CD14-positive monocyte (primary cell): ENCODE results near the gene KRT8. TPM values are rescaled to one million over a fixed set of nuclear protein-coding genes. Genes with fewer than 3 reads are reported as not detected.

Experiments used
- DNase-seq, 3 donors: peaks; one replicate each; pipeline ENCODE4 v3.0.0-alpha.2; 2011 to 2022
- H2AFZ ChIP-seq: 2 replicates; pipeline ENCODE4 v1.6.0; 2012; ENCODE audit warnings: mild to moderate bottlenecking, low read depth, low read length, inconsistent platforms; ENCODE audit not compliant: insufficient read depth, poor library complexity, severe bottlenecking
- H3K27ac ChIP-seq, 2 donors: 1 replicate in 1 of 2; 2 replicates in 1 of 2; pipeline ENCODE4 v1.5.1; 2012 to 2013; ENCODE audit warnings: low read length in 2 of 2, control low read depth in 1 of 2, inconsistent platforms in 1 of 2, low read depth in 1 of 2, mild to moderate bottlenecking in 1 of 2
- H3K27me3 ChIP-seq, 2 donors: one replicate each; pipeline versions ENCODE4 v1.6.0 to v1.6.1; 2011 to 2013; ENCODE audit warnings: low read length in 2 of 2; ENCODE audit not compliant: control insufficient read depth in 2 of 2, insufficient read depth in 2 of 2
- H3K36me3 ChIP-seq, 2 donors: replicated peaks in 1 of 2; 1 replicate in 1 of 2; 2 replicates in 1 of 2; pipeline versions ENCODE4 v1.5.1 to v1.6.1; 2012 to 2013; ENCODE audit warnings: low read length in 2 of 2, control low read depth in 1 of 2, inconsistent platforms in 1 of 2, mild to moderate bottlenecking in 1 of 2; ENCODE audit not compliant: insufficient read depth in 2 of 2, control insufficient read depth in 1 of 2
- H3K4me1 ChIP-seq, 2 donors: 1 replicate in 1 of 2; 2 replicates in 1 of 2; pipeline versions ENCODE4 v1.5.1 to v1.6.1; 2012 to 2013; ENCODE audit warnings: low read length in 2 of 2, control low read depth in 1 of 2, inconsistent platforms in 1 of 2, mild to moderate bottlenecking in 1 of 2, moderate library complexity in 1 of 2; ENCODE audit not compliant: insufficient read depth in 2 of 2, control insufficient read depth in 1 of 2
- H3K4me2 ChIP-seq: replicated peaks from 2 replicates; pipeline ENCODE3; 2012; ENCODE audit warnings: low read length, moderate library complexity, mild to moderate bottlenecking; ENCODE audit not compliant: poor library complexity, severe bottlenecking; ENCODE audit errors: extremely low read depth
- H3K4me3 ChIP-seq, 3 experiments: fragments of 200-600 bp in 1 of 3; sonication (generic) in 1 of 3; replicated peaks in 1 of 3; 1 replicate in 2 of 3; 2 replicates in 1 of 3; pipeline ENCODE4 v1.5.1; 2011 to 2013; ENCODE audit warnings: low read length in 3 of 3, mild to moderate bottlenecking in 3 of 3, control low read depth in 2 of 3, low read depth in 2 of 3, inconsistent platforms in 1 of 3, moderate library complexity in 1 of 3
- H3K79me2 ChIP-seq: 2 replicates; pipeline ENCODE4 v1.6.0; 2012; ENCODE audit warnings: mild to moderate bottlenecking, control low read depth, inconsistent platforms, low read length, moderate library complexity; ENCODE audit not compliant: insufficient read depth
- H3K9ac ChIP-seq: 2 replicates; pipeline ENCODE4 v1.6.0; 2017; ENCODE audit warnings: low read length, mild to moderate bottlenecking; ENCODE audit not compliant: insufficient read depth, poor library complexity, severe bottlenecking
- H3K9me3 ChIP-seq, 2 donors: replicated peaks in 1 of 2; 1 replicate in 1 of 2; 2 replicates in 1 of 2; pipeline versions ENCODE4 v1.5.1 to v1.6.1; 2012 to 2013; ENCODE audit warnings: low read length in 2 of 2, control low read depth in 1 of 2; ENCODE audit not compliant: control insufficient read depth in 1 of 2, insufficient read depth in 1 of 2
- H4K20me1 ChIP-seq: 2 replicates; pipeline ENCODE4 v1.6.0; 2012; ENCODE audit warnings: mild to moderate bottlenecking, low read length, control low read depth, moderate library complexity; ENCODE audit not compliant: insufficient read depth
- H3K27ac Mint-ChIP-seq, 7 donors: one replicate each; pipeline ENCODE4 v1.8.0; 2020; ENCODE audit warnings: mild to moderate bottlenecking in 7 of 7, mixed read lengths in 7 of 7, moderate library complexity in 6 of 7, inconsistent platforms in 2 of 7
- H3K27me3 Mint-ChIP-seq, 3 donors: one replicate each; pipeline ENCODE4 v1.8.0; 2021 to 2022; ENCODE audit warnings: low read depth in 3 of 3, mild to moderate bottlenecking in 3 of 3, mixed read lengths in 3 of 3, moderate library complexity in 3 of 3, inconsistent platforms in 1 of 3
- H3K36me3 Mint-ChIP-seq, 2 donors: one replicate each; pipeline ENCODE4 v1.8.0; 2020; ENCODE audit warnings: mixed read lengths in 2 of 2, inconsistent platforms in 1 of 2, mild to moderate bottlenecking in 1 of 2
- H3K4me1 Mint-ChIP-seq: one replicate; pipeline ENCODE4 v1.8.0; 2020; ENCODE audit warnings: mild to moderate bottlenecking, mixed read lengths
- H3K4me3 Mint-ChIP-seq, 2 donors: one replicate each; pipeline ENCODE4 v1.8.0; 2020; ENCODE audit warnings: mild to moderate bottlenecking in 2 of 2, mixed read lengths in 2 of 2, moderate library complexity in 1 of 2
- H3K9me3 Mint-ChIP-seq, 7 donors: one replicate each; pipeline ENCODE4 v1.8.0; 2020 to 2022; ENCODE audit warnings: mixed read lengths in 7 of 7, mild to moderate bottlenecking in 6 of 7, moderate library complexity in 6 of 7, inconsistent platforms in 2 of 7
- WGBS: methylation state at CpG from one replicate; pipeline ENCODE4 v1.1.5; 2013; ENCODE audit warnings: missing lambda C conversion rate; ENCODE audit not compliant: insufficient coverage; 5-methylcytosine and 5-hydroxymethylcytosine counted together
- intact Hi-C, 2 donors: fragments of 100-400 bp; cut with micrococcal nuclease; formaldehyde crosslinking; loops; one replicate each; pipeline versions ENCODE4 v1.15.0 to v1.15.1; 2023
- polyA plus RNA-seq, 3 donors: library from polyadenylated mRNA; depleted of rRNA in 1 of 3; unstranded in 2 of 3; stranded (reverse) in 1 of 3; fragments of 300-500 nt in 2 of 3; fragments of >200 nt in 1 of 3; fragmentation: Illumina TruSeq in 2 of 3; gene quantifications; 1 replicate in 2 of 3; 2 replicates in 1 of 3; pipeline ENCODE4 v1.2.3, GENCODE V29; 2012 to 2021
- TF ChIP-seq, protein P1 (sequence below): fragments of 200-600 bp; IDR thresholded peaks from one replicate; pipeline ENCODE4 v1.8.0; 2022; ENCODE audit warnings: antibody characterized with exemption, mild to moderate bottlenecking

KRT8 gene
- polyA plus RNA-seq, 3 donors = 0.16 to 0.39 TPM; not detected in 1

DNA sequence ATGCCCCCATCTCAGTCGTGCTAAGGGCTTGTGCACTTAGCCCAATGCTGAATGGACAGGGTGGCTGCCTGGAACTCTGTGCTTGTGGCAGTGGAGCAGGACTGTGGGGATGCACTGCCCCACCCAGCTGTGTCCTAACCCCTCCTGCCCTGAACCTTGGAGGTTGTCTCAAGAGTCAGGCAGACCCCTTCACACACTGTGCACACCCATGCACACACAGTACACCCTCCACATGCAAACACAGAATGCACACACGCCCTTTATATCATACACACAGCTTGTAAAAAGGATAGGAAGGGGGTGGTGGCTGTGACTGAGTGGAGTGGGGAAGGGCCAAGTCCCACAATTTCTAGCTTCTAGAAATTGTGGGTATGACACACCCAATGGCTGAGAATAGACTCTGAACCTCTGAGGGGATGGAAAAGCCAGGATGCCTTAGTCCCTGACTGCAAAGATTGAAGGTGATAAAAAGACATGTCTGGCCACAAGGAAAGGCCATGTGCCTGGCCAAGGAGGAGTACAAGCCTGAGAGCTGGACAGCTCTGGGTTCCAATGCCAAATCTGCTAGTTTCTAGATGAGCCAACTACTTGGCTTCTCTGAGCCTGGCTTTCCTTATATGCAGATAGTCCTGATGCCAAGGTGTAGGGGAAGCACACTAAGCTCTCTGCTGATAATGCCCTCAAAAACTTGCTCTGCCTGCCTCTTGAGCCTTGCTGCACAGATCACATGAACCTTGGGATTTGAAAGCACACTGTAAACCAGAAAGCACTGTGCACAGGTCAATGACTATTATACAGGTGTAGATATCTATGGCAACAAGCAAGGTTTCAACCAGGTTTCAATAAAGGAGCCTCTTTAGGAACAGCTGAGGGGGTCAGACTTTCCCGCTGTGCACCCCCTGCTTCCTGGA lies 8.4 kb downstream of the KRT8 start:
- Histone ChIP-seq H4K20me1 (no peaks in the 10 kb centered on the region), H3K4me1 (no peaks in the 10 kb centered on the region), H3K36me3 (no peaks in the 10 kb centered on the region), H3K27me3 (no peaks in the 10 kb centered on the region), H3K27ac (no peak overlapping the region), H3K9ac (no peak overlapping the region), H3K4me3 (no peak overlapping the region), H3K9me3 (no peaks in the 10 kb centered on the region), H3K79me2 (no peaks in the 10 kb centered on the region), H2AFZ (no peak overlapping the region), H3K4me2 (no peak overlapping the region)
- DNase-seq = no peak
- H3K27me3 Mint-ChIP-seq = peaks cover 4 to 6% (median 5%) of the 10 kb centered on the region in 3 donors
- peaks cover 0 to 2% (median 0%) of the 10 kb centered on the region in 7 donors for H3K9me3 Mint-ChIP-seq
- H3K36me3 Mint-ChIP-seq = no peaks in the 10 kb centered on the region
- WGBS = 100% methylated on average over 1 of the region's 3 CpGs
- intact Hi-C loops = no loop called here
- no peaks in the 10 kb centered on the region for H3K4me1 Mint-ChIP-seq
- H3K27ac Mint-ChIP-seq = peak overlapping the region in 1 of 7 donors; percentile 40
- TF ChIP-seq, protein P1, sequence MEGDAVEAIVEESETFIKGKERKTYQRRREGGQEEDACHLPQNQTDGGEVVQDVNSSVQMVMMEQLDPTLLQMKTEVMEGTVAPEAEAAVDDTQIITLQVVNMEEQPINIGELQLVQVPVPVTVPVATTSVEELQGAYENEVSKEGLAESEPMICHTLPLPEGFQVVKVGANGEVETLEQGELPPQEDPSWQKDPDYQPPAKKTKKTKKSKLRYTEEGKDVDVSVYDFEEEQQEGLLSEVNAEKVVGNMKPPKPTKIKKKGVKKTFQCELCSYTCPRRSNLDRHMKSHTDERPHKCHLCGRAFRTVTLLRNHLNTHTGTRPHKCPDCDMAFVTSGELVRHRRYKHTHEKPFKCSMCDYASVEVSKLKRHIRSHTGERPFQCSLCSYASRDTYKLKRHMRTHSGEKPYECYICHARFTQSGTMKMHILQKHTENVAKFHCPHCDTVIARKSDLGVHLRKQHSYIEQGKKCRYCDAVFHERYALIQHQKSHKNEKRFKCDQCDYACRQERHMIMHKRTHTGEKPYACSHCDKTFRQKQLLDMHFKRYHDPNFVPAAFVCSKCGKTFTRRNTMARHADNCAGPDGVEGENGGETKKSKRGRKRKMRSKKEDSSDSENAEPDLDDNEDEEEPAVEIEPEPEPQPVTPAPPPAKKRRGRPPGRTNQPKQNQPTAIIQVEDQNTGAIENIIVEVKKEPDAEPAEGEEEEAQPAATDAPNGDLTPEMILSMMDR = no peak
- H3K4me3 Mint-ChIP-seq = no peak overlapping the region

DNA sequence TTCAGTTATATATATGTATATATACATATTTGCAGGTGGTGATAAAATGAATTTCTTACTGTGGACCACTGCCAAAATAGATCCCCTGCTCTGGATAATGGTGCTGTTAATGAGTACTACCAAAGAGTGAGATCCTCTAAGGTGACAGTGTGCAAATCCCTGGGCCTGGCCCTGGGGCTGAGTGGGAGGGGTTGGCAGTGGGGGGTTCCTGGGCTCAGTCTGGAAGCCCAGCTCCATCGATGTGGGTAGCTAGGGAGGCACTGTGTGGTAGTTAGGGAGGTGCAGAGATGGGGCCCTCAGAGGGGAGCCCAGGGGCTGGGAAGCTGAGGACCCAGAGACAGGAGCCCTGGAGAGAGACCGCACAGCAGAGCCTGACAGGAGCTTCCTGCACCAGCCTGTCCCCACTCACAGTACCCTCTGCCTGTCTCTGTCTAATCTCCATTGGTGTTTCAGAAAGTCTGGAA lies 9.1 kb downstream of the KRT8 start:
- TF ChIP-seq, protein P1 = no peak
- no peak overlapping the region for H3K9ac ChIP-seq
- no peaks in the 10 kb centered on the region for H4K20me1 ChIP-seq
- WGBS = 86% methylated on average over 1 of the region's 2 CpGs
- Mint-ChIP-seq H3K27ac (peak overlapping the region in 1 of 7 donors; percentile 40), H3K4me3 (no peak overlapping the region), H3K9me3 (peaks cover 0 to 2% (median 0%) of the 10 kb centered on the region in 7 donors), H3K27me3 (peaks cover 4 to 6% (median 5%) of the 10 kb centered on the region in 3 donors), H3K36me3 (no peaks in the 10 kb centered on the region), H3K4me1 (no peaks in the 10 kb centered on the region)
- no peak overlapping the region for H2AFZ ChIP-seq
- no peaks in the 10 kb centered on the region for H3K9me3 ChIP-seq
- H3K4me1 ChIP-seq = no peaks in the 10 kb centered on the region
- H3K4me2 ChIP-seq = no peak overlapping the region
- H3K36me3 ChIP-seq = no peaks in the 10 kb centered on the region
- H3K27ac ChIP-seq = no peak overlapping the region
- H3K79me2 ChIP-seq = no peaks in the 10 kb centered on the region
- DNase-seq = no peak
- H3K27me3 ChIP-seq = no peaks in the 10 kb centered on the region
- no peak overlapping the region for H3K4me3 ChIP-seq
- intact Hi-C loops = no loop called here
